Measurements from ENCODE around the gene LRP2BP.
A peak's percentile ranks its signal among the peaks of the same experiment; 100 is the strongest.
"Not testable (repeated sequence)": the region's sequence is repeated elsewhere in the genome, so short reads cannot be mapped to it uniquely, and the experiment has no call there.

The LRP2BP gene

DNA sequence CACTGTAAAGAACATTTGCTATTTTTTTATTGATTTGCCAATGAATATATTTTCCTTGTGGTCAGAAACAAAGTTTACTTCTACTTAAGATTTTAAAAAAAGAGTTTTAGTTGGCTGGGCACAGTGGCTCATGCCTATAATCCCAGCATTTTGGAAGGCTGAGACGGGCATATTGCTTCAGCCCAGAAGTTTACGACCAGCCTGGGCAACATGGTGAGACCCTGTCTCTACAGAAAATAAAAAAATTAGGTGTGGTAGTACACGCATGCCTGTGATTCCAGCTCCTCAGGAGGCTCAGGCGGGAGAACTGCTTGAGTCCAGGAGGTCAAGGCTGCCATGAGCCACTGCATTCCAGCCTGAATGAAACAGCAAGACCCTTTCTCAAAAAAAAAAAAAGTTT is 36.8 kb downstream of the LRP2BP start:
- DNase-seq, result no peak

GRCh38 chr4:185358514-185358913 is 37.2 kb downstream of the LRP2BP start:
- no peak for DNase-seq

DNA sequence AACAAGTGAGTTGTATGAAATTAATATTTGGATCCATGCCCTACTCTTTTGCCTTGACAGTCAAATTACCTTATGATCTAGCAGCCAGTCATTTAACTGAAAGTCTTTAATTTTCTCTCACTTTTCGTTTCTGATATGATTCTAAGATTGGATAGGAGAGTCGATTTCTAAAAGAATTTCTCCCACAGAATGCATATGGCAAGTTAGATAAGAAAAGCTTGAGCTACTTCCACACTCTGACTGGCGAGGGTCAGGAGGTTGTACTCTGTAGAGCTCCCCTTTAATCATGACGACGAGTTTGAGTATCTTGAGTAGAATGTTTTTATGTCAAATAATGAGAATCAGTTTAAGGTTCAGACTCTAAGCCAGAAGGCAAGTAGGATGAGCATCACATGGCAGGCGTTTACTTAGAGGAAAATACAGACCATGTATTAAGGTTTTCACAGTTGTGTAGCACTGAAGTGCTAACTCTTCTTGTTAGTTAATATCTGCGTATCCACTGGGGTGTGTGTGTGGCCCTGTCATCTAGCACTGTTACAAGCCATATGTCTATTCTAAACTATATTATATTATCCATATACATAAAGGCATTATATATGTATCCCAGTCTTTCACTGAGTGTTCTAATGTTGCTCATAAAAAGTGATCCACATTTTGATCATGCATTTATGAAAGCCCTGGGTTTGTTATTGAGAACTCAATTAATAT is 37.8 kb downstream of the LRP2BP start:
- DNase-seq, result no peak

GRCh38 chr4:185357211-185357610 is 38.5 kb downstream of the LRP2BP start:
- DNase-seq, result no peak

GRCh38 chr4:185352741-185353140 is 43.0 kb downstream of the LRP2BP start:
- DNase-seq, result no peak

- DNase-seq, result no peak
Measured at GRCh38 chr4:185352202-185352601, 43.5 kb downstream of the LRP2BP start.

DNA sequence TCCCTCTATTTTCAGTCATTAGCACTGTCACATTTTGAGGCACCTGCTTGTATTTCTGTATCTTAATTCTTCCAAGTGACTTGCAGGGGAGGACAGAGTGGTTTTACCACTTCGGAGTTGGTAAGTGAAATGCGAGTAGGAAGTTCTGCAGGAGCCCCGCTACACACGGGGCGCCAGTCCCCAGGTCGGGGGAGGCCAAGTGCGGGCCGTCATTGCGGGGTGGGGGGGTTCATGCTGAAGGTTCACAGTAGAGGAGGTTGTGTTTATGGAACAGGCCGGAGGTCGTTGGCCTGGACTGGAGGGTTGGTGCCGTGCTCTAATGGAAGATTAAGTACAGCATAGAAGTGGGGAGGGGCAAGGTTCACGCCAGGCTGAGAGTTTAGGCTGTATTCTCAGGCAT is 44.0 kb downstream of the LRP2BP start:
- DNase-seq, result no peak

DNA sequence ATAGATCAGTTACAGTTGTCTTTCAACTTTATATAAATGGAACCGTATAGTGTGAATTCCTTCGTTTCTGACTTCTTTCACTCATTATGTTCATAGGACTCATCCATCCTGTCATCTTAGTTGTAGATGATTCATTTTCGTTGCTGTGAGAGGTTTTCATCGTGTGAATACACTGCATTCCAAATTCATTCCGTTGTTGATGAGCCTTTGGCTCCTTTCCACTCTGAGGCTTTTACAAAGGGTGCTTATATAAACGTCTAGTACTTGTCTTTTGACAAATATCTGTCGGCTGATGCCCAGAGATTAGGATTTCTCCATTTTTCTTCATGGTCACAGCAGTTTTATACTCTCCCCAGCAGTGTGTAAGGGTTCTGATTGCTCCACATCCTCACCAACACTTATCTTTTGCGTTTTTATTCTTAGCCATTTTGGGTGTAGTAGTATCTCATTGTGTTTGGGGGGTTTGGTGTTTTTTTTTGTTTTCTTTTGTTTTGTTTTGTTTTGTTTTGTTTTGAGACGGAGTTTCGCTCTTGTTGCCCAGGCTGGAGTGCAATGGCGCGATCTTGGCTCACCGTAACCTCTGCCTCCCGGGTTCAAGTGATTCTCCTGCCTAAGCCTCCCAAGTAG is 48.6 kb downstream of the LRP2BP start:
- DNase-seq, result no peak

- DNase-seq, result no peak
Measured at GRCh38 chr4:185344743-185345538, 50.8 kb downstream of the LRP2BP start.

DNA sequence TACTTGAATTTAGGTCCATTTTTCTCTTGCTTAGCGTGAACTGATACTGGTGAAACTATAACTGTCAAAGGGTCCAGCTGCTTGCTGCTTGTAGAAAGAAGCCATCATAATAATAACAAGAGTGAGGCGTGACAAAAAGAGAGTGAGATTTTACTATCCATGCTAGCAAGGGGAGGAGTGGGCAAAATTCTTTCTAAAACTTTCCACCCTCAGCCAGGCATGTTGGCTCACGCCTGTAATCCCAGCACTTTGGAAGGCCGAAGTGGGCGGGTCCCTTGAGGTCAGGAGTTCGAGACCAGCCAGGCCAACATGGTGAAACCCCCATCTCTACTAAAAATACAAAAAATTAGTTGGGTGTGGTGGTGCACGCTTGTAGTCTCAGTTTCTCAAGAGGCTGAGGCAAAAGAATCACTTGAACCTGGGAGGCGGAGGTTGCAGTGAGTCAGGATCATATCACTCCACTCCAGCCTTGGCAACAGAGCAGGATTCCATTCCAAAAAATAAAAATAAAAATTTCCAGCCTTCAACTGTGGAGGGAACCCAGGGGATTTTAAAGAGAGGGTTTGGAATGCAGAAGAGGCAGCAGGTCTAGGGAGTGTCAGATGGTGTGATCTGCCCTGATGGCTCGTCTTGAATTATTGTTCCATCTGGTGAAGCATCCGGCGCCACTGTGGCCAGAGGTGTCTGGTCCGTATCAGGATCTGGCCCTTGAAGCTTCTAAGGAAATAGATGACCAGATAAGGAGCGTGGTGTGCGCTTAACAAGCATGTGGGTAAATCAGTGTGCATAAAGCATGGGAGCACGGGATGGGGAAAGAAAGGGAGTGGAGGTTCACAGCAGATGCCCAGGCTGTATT is 51.8 kb downstream of the LRP2BP start:
- DNase-seq, result no peak

- DNase-seq, result no peak
Measured at GRCh38 chr4:185341841-185342240, 53.9 kb downstream of the LRP2BP start.

DNA sequence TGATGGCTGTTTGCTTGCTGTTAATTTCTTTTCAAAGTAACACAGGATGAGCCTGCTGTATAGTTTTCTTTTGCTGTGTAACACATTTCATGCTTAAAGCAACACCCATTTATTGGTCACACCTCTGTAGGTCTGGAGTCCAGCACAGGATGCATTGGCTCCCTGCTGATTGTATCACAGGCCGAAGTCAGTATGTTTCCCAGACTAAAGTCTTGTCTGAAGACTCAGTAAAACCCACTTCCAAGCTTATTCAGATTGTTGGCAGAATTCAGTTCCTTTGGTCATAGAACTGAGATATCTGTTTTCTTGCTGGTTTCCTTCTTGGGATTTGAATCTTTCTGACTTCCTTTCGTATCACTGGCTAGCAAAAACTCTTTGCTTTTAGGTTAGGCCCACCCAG is 54.3 kb downstream of the LRP2BP start:
- no peak for DNase-seq

DNA sequence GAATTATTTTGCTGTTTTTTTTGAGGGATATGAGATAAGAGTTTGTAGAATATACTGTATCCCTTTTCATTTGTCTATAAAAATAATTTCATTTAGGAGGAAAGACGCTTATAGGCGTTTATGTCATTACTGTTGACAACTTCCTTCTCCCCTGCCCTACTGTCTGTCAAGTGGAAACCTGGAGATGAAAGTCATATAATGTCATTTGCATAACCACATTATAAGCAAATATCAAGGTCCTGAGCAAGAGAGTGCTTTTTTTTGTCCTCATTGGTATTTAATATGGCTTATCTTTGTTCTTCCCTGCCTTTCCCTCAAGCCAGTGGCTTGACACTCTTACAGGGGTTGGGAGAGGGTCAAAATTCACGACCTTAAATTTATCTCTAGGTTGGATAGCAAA is 55.8 kb downstream of the LRP2BP start:
- DNase-seq, result peak; percentile 17

- no peak for DNase-seq
Measured at GRCh38 chr4:185335579-185335978, 60.1 kb downstream of the LRP2BP start.

DNA sequence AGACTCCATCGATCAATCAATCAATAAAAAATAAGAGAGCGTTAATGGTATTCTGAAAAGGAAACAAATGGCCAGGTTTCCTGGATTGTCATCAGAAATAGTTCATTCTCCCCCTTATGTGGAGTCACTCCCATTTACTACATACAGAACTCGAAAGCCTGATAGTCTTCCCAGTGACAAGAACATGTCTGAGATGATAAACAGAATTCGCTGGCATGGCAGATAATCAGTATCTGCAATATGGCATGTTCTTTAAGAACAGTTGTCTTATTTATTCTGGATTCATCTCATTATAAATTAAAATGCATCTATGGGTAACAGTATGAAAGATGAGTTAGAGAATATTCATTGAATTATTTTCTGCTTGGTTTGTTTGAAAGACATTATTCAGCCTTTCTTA is 61.4 kb downstream of the LRP2BP start:
- no peak for DNase-seq

DNA sequence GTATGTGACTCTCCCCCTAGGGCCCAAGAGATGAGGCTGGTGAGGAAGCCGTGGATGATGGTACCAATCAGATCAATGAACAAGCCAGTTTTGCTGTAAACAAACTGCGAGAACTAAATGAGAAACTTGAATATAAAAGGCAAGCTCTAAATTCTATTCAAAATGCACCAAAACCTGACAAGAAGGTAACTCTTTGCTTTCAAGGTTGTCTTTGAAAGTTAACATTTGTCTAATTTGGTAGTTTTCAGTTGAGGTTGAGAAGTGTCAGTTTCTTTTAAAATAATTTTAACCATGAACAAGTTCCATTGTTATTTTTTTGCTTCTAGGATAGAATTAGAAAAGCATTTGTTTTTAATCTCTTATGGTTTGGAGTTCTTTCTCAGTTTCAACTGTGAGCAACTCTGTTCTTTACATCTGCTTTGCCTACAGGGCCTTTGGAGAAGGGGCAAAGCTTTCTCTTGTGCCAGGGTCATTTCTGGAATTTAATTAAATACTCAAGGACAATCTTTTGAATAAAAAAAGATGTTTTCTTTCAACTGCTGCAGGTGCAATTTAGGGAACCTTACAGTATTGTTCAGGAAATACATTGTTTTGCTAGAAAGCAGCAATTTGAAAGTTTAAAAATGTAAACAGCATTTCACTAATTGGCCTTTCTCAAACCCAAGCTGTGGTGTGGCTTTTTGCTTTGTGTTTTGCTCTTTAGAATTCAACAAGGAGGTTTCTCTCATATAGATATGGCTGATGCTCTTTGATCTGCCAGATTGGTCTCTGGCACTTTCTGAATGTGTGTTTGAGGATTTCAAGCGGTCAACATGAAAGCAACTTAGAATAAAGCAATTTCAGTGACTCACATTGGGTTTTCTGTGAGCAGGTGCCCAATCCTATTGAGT is 62.9 kb downstream of the LRP2BP start:
- no peak for DNase-seq

GRCh38 chr4:185329879-185330510 is 65.7 kb downstream of the LRP2BP start:
- not testable (repeated sequence) for DNase-seq

- no peak for DNase-seq
Measured at GRCh38 chr4:185328586-185328985, 67.1 kb downstream of the LRP2BP start.

- not testable (repeated sequence) for DNase-seq
Measured at GRCh38 chr4:185325721-185326120, 70.0 kb downstream of the LRP2BP start.

DNA sequence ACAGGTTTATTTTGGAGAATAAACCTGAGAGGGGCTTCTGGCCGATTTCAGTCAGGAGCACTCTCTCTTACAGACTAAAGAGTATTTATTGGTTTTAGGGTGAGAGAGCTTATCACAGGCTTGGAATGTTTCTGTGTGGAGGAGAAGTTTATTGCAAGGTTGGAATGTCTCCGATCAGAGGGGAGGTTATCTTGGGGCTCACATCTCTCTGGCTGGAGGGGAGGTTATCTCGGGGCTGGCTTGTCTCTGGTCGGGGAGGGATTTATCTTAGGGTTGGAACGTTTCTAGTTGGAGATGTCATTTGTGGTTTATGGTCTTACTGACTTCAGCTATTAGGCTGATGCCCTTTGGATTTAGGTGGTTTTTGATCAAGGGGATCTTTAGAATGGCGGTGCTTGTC is 71.4 kb downstream of the LRP2BP start:
- DNase-seq, result not testable (repeated sequence)

- no peak for DNase-seq
Measured at GRCh38 chr4:185323606-185324005, 72.1 kb downstream of the LRP2BP start.

All from NCI-H1048 (cell line).